Measurements from ENCODE around the gene TMEM119. TPM values are rescaled to one million over a fixed set of nuclear protein-coding genes. Genes with fewer than 3 reads are reported as not detected.

Gene TMEM119, protein sequence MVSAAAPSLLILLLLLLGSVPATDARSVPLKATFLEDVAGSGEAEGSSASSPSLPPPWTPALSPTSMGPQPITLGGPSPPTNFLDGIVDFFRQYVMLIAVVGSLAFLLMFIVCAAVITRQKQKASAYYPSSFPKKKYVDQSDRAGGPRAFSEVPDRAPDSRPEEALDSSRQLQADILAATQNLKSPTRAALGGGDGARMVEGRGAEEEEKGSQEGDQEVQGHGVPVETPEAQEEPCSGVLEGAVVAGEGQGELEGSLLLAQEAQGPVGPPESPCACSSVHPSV
- 0.27 TPM in 1 of 2 replicates, not detected in the other for total RNA-seq (2013; cell fraction: nucleolus; rRNA removed)
- total RNA-seq (2014; rRNA removed), result 0.05 and 0.11 TPM in 2 replicates
- total RNA-seq (2014; rRNA removed; fragmentation: Illumina TruSeq; extraction: Trizol), result not detected in 2 replicates
- 0.44 TPM in 1 of 2 replicates, not detected in the other for total RNA-seq (2021)
- 0.22 TPM for polyA plus RNA-seq (2011; ENCODE audit: low read depth)
- 0.23 and 0.29 TPM in 2 replicates for polyA plus RNA-seq (2011; rRNA removed)
- 0.19 and 0.35 TPM in 2 replicates for polyA plus RNA-seq (2011; cell fraction: cytosol; rRNA removed)
- polyA plus RNA-seq (2011; cell fraction: nucleus; rRNA removed), result 0.59 and 0.67 TPM in 2 replicates
- 0.12 and 0.53 TPM in 2 replicates for polyA plus RNA-seq (2012)
- polyA plus RNA-seq (2014; fragmentation: Illumina TruSeq; extraction: Trizol), result not detected in 2 replicates
- polyA plus RNA-seq (2014; fragmentation: Nextera tagmentation; extraction: Ambion mirVana), result not detected
- 0.08 TPM in 1 of 2 replicates, not detected in the other for polyA plus RNA-seq (2014; rRNA removed)
- polyA plus RNA-seq (2016; fragmentation: Nextera tagmentation; extraction: Ambion mirVana), result under 1 TPM; 0.15 to 0.19 TPM
- 0.41 and 0.51 TPM in 2 replicates for polyA minus RNA-seq (2011; rRNA and poly(A)+ RNA removed)
- not detected in 2 replicates for polyA minus RNA-seq (2011; cell fraction: cytosol; rRNA and poly(A)+ RNA removed)
- 0.12 and 0.48 TPM in 2 replicates for polyA minus RNA-seq (2011; cell fraction: nucleus; rRNA and poly(A)+ RNA removed)
- Bru-seq, nascent RNA, result percentile 31 among the genes with signal in this experiment
- percentile 37 among the genes with signal in this experiment for BruChase-seq, experiment 1, labeled RNA remaining after a 6-hour chase
- percentile 40 among the genes with signal in this experiment for BruChase-seq, experiment 2, labeled RNA remaining after a 2-hour chase
- long read RNA-seq, experiment 1, result 0 reads
- long read RNA-seq, experiment 2, result 0 reads

DNA sequence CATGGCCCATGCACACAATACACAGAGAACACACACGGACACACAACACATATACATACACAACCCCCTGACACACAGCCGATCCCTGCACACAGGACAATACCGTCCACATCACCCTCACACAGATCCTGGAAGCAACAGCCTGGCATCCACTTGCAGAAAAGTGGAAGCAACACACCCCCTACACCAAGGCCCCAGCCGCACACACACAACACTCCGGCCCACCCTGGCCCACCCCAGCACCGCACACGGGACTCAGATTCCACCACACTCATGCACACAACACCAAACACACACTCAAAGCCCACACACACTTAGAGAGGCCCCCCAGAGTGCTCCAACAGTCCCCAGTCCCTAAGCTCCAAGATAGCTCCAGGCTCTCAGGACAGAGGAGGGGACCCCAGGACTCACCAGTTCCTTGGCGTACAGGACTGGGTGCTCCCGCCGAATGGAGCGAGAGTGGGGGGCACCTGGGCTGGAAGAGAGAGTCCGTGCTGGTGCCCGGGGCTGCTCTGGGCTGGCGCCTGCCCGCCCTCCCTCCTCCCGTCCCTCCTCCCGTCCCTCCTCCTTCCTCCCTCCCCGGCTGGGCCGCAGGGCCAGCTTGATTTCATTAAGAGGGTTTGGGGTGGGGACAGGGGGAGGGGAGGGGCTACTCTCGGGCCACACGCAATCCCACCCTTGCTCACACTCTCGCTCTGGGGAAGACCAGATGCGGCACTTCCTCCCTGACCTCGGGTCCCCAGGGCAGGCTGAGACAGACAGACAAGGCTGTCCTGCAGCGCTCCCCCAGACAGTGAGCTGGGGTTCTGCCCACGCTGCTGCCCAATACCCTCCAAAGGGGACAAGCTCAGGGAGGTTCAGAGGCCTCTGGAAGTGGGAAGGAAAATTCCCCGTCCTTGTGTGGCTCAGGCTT lies at the start of gene TMEM119:
Gene TMEM119, minus strand, starts transcription at position 526 of the 913 bp plus-strand sequence. CDS start 5,701 bp downstream, outside the sequence.
- BruUV-seq (replicated peaks), result no TSS peak
- TF ChIP-seq SREBF2 (IDR thresholded peaks at IDR 0.05; ENCODE audit: low read length), result no peak
- TF ChIP-seq SPI1 (IDR thresholded peaks at IDR 0.05; ENCODE audit: borderline replicate concordance, insufficient read depth, low read depth, low read length), result peak; percentile 52; the same call in 1 of the 2 replicates
- peak; percentile 89 for TF ChIP-seq NFXL1 (IDR thresholded peaks at IDR 0.05; ENCODE audit: borderline replicate concordance)
- RAD21 ChIA-PET (ENCODE audit: unreplicated experiment), result interaction anchor here (0.6 kb wide), 1 partner anchor 15 kb away, joined by 3 read pairs; no protein-coding TSS in a partner anchor
- no peaks in the 10 kb centered on the region for H3K27me3 ChIP-seq (replicated peaks in 1 of 2; ENCODE audit: control insufficient read depth in 2 of 2, insufficient read depth in 2 of 2, low read length in 1 of 2)
- DNase-seq (ENCODE audit: low read depth, low spot score), result no peak
- ATAC-seq, result peak; percentile 55
- in situ Hi-C loops (cut with MboI) (no loop called here), intact Hi-C loops (cut with micrococcal nuclease; ENCODE audit: unreplicated experiment) (no loop called here)
- no peak within 1 kb of the TSS for H2AFZ ChIP-seq (ENCODE audit: control insufficient read depth, low read depth, low read length)
- H3K36me3 ChIP-seq (ENCODE audit: control insufficient read depth in 2 of 2, insufficient read depth in 2 of 2, low read length in 1 of 2), result no peaks in the 10 kb centered on the region
- SMC1A ChIA-PET (ENCODE audit: uncharacterized antibody, unreplicated experiment), result interaction anchor here (0.9 to 1.0 kb wide), 2 partner anchors 20 to 22 kb away, joined by 4 to 5 read pairs; no protein-coding TSS in a partner anchor
- no peaks in the 10 kb centered on the region for H4K20me1 ChIP-seq (ENCODE audit: control insufficient read depth, insufficient read depth)
- FAIRE-seq, result no peak
- no peak within 1 kb of the TSS for H3K4me2 ChIP-seq (ENCODE audit: control insufficient read depth, insufficient read depth)
- H3K79me2 ChIP-seq (ENCODE audit: control insufficient read depth, insufficient read depth, low read length), result no peaks in the 10 kb centered on the region
- no peaks in the 10 kb centered on the region for H3K9me3 ChIP-seq (replicated peaks; ENCODE audit: control insufficient read depth, insufficient read depth, low read length)
- CTCF ChIA-PET, result interaction anchor here (1.0 to 1.2 kb wide), 2 partner anchors 19 to 25 kb away, joined by 3 to 4 read pairs; no protein-coding TSS in a partner anchor
- POLR2A ChIA-PET, result interaction anchor here (0.5 kb wide), 1 partner anchor 25 kb away, joined by 4 read pairs; no protein-coding TSS in a partner anchor
- H3K4me3 ChIP-seq, result no peak within 1 kb of the TSS
- 37% methylated on average over 19 of the region's 27 CpGs for WGBS (ENCODE audit: insufficient coverage, insufficient replicate concordance, low lambda C conversion rate, missing lambda C conversion rate)
- H3K9ac ChIP-seq (ENCODE audit: control insufficient read depth, insufficient read depth, low read length), result no peak within 1 kb of the TSS
- H3K27ac ChIP-seq (ENCODE audit: control insufficient read depth, insufficient read depth), result no peak within 1 kb of the TSS
- no peaks in the 10 kb centered on the region for H3K4me1 ChIP-seq (ENCODE audit: control insufficient read depth, insufficient read depth, low read length)

Measured in GM12878 (cell line).